Epithelial cell of proximal tubule (primary cell): Measurements from ENCODE around the gene UGCG. TPM values are rescaled to one million over a fixed set of nuclear protein-coding genes. Genes with fewer than 3 reads are reported as not detected.
"Not testable (repeated sequence)": the region's sequence is repeated elsewhere in the genome, so short reads cannot be mapped to it uniquely, and the experiment has no call there.

Source experiments
- DNase-seq: peaks from one replicate; pipeline ENCODE4 v3.0.0-alpha.2; 2011; ENCODE audit warnings: low read depth
- H3K4me3 ChIP-seq: 2 replicates; pipeline ENCODE4 v1.5.1; 2011; ENCODE audit warnings: low read depth, mild to moderate bottlenecking, low read length
- CTCF ChIP-seq: conservative IDR thresholded peaks from 2 replicates; pipeline ENCODE4 v1.5.1; 2012; ENCODE audit warnings: low read depth, mild to moderate bottlenecking, low read length
- total RNA-seq: library from RNA; depleted of rRNA; stranded (reverse); fragments of >200 nt; gene quantifications from 2 replicates; pipeline ENCODE4 v1.2.3, GENCODE V29; 2015

Gene UGCG
- total RNA-seq, 1 donor from 2014 or later: 288 TPM

GRCh38 chr9:111873901-111874300 is 22.7 kb upstream of the UGCG start:
- no peak for DNase-seq
- TF ChIP-seq CTCF: no peak

GRCh38 chr9:111874500-111874899 is 22.1 kb upstream of the UGCG start:
- no peak for TF ChIP-seq CTCF
- no peak for DNase-seq

More at GRCh38 chr9:111873901-111874300, 22.7 kb upstream of the UGCG start:
- no peak overlapping the region for H3K4me3 ChIP-seq

GRCh38 chr9:111875291-111875690 is 21.3 kb upstream of the UGCG start:
- H3K4me3 ChIP-seq, DNase-seq: not testable (repeated sequence)

More at GRCh38 chr9:111874500-111874899, 22.1 kb upstream of the UGCG start:
- no peak overlapping the region for H3K4me3 ChIP-seq

- DNase-seq, H3K4me3 ChIP-seq: not testable (repeated sequence)
Measured at GRCh38 chr9:111875691-111876090, 20.9 kb upstream of the UGCG start.

- no peak for TF ChIP-seq CTCF
- H3K4me3 ChIP-seq: no peak overlapping the region
- DNase-seq: no peak
Measured at GRCh38 chr9:111876179-111876578, 20.4 kb upstream of the UGCG start.

- DNase-seq: no peak
- no peak overlapping the region for H3K4me3 ChIP-seq
- TF ChIP-seq CTCF: no peak
Measured at GRCh38 chr9:111877420-111877819, 19.2 kb upstream of the UGCG start.

GRCh38 chr9:111878946-111879345 is 17.7 kb upstream of the UGCG start:
- TF ChIP-seq CTCF: no peak
- H3K4me3 ChIP-seq: no peak overlapping the region
- no peak for DNase-seq

- no peak overlapping the region for H3K4me3 ChIP-seq
- no peak for DNase-seq
- TF ChIP-seq CTCF: no peak
Measured at GRCh38 chr9:111886983-111887718, 9.5 kb upstream of the UGCG start.
